ENCODE measurements around the gene MSRB3. TPM values are rescaled to one million over a fixed set of nuclear protein-coding genes. Genes with fewer than 3 reads are reported as not detected.
"Not testable (repeated sequence)": the region's sequence is repeated elsewhere in the genome, so short reads cannot be mapped to it uniquely, and the experiment has no call there.

MSRB3 gene
- total RNA-seq, 1 donor from 2014 or later: 130 TPM

DNA sequence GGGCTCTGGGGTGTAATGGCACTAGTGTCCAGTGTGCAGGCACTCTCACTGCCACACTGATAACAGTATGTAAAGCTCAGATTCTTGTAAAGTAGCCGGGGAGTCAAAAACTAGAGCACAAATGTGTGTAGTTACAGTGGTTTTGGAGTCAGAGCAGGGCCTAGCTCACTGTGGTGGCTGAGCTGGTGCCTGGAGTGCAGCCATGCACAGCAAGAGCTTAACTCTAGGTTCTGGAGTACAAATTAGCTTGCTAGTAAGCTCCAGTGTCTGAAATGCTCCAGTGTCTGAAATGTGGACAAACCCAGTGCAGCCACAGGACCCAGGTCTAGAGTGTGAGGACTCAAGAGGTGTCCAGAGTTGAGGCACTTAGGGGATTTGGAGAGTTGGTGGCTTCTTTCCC, 149.2 kb downstream of the MSRB3 start:
- intact Hi-C loops (cut with DNase I): no loop called here
- ATAC-seq (ENCODE audit: poor library complexity): no peak

DNA sequence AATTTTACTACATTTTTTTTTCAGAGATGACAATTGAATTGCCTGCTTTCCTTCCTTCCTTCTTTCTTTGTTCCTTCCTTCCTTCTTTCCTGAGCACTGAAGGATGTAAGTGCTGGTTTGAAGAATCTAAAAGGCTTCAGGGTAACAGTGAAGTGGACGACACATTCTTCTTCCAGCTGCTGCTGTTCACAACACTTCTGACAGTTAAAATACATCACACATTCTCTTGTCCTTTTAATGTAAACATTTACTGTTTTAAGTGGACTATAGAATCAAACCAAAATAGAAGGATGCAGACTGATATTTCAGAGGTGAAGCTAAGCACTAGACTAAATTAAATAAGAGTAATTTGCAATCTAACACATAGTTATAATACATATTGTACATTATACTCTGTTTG, 151.5 kb downstream of the MSRB3 start:
- intact Hi-C loops (cut with DNase I): no loop called here
- no peak for ATAC-seq (ENCODE audit: poor library complexity)

More for the DNA sequence above, 149.2 kb downstream of the MSRB3 start:
- no peak for DNase-seq

DNA sequence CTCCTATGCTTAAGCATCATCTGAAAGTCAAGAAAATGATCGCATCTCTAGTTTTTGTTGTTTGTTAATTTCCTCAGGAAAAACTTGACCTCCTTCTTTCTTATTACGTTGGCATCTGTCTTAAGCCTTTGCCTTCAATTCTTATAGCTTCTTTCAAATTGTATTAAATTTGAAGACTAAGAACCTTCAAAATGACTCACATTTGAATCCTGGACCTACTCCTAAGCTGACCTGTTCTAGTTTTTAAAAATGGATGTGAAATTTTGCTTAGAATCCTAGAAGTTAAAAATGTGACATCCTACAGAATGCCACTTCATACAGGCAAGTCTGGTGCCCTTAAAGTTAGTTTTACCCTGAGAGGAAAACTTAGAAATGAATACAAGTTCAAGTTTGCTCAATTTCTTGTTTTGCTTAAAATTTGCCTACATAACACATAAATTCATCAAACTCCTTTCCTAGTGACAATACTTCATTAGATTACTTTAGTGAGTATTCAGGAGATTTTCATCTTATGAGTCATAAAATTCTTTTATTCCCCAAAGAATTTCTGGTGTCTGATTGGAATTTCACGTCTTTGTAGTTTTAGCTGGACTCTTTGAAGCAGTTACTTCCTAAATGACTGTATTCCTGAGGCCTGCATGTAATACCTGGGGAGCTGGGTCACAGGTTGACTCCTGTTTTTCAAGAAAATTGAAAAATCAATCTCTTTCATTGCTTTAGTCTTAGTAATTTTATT, 152.3 kb downstream of the MSRB3 start:
- intact Hi-C loops (cut with DNase I): no loop called here
- no peak for ATAC-seq (ENCODE audit: poor library complexity)
- DNase-seq: no peak

More for the DNA sequence above, 151.5 kb downstream of the MSRB3 start:
- DNase-seq: no peak

DNA sequence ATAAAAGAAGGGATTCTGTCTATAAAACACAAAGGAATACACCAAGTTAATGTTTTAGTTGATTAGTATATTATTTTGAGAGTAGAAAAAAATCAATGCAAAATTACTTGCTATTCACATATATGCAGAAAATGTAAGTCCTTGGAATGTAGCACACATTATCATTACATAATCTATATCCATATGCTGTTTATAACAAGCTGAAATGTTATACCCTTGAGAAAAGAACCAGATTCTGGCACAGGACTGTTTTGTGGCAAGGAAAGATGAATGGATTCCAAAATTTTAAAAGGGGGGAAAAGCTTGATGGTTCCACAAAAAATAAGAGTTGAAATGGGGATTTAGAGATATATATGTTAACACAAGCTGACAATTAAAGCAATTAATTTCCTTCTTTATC, 153.6 kb downstream of the MSRB3 start:
- intact Hi-C loops (cut with DNase I): no loop called here
- DNase-seq: no peak
- ATAC-seq (ENCODE audit: poor library complexity): no peak

DNA sequence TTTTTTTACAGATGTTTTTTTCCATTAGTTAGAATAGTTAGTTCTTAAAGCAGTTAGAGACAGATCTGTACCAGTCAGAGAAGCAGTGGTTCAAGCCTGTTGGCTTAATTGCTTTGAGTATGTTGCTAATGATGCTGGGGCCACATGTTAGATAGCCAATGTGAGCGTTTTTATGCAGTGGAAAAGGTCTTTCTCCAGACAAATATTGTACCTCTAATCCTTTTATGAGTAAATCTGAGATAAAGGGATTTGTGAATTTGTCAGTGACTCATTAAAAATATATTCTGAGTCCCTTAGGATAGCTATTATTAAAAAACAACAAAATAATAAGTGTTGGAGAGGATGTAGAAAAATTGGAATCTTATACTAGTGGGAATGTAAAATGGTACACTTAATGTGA, 154.2 kb downstream of the MSRB3 start:
- ATAC-seq (ENCODE audit: poor library complexity) (no peak), DNase-seq (no peak)
- intact Hi-C loops (cut with DNase I): no loop called here

DNA sequence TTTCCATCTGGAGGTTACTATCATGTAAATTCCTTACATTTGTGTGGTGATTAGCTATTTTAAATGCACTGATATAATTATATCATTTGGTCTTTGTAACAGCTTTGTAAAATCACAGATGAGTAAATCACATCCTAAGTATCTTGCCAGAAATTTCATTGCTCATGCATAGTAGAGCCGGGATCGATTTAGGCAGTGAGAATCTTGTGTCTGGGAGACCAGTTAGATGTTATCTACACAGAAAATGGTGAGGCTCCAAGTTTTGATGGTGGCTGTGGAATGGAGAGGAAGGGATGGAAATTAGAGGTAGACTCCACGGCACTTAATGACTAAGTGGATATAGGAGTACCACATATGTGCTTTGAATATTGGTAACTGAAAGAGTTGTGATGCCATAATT, 156.3 kb downstream of the MSRB3 start:
- ATAC-seq (ENCODE audit: poor library complexity): no peak
- intact Hi-C loops (cut with DNase I): no loop called here

DNA sequence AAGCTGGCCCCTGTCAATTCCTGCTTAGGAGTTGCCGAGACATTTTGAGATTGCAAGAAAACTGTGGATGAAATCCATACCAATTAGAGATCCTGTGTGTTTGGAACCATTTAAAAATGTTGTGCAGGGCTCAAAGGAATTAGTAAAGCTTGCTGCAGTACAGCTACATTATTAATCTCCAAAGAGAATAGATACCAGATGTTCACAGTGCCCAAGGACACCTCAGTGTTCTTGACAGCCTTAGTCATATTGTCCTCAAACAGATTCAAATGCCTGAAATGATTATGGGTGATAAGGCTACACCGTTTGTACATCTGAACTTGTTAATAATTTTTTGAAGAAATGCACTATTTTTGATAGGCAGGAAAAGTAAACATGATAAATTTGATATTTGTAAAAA, 164.6 kb downstream of the MSRB3 start:
- ATAC-seq (ENCODE audit: poor library complexity): no peak
- DNase-seq: no peak
- intact Hi-C loops (cut with DNase I): no loop called here

More for the DNA sequence above, 156.3 kb downstream of the MSRB3 start:
- DNase-seq: no peak

DNA sequence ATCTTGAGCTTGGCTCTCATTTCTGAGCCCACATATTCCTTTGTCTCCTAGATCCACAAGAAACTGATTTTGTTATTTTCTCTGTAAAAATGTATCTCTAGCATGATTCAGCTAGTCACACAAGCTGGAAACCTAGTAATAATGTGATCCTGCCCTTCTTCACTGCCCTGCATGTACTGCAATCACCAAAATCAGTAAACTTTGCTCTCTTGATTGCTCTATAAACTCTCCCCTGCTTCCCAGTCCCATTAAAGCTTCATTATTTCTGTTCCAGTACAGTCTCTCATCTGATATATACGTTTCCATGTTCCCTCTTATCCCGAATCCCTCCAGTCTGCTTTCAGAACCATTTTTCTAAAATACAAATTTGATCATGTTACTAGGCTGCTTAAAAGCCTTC, 166.5 kb downstream of the MSRB3 start:
- DNase-seq: no peak
- intact Hi-C loops (cut with DNase I): no loop called here
- no peak for ATAC-seq (ENCODE audit: poor library complexity)

DNA sequence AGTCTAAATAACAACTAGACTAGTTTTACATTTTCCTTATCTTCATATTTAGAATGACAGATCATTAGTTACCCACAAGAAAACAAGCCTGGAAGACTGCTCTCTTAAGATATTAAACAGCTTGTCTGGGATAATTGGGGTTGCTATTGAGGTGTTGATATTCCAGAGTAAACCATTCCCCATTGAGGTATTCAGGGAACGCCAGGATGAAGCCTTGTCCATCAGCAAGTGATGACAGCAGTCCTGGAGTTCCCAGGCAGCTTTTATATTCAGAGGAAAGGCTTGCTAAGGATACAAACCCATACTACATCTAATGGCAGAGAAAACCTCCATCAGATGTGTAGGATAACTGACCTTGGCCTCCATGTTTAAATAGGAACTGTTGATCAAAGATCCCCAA, 168.4 kb downstream of the MSRB3 start:
- intact Hi-C loops (cut with DNase I): no loop called here
- DNase-seq (no peak), ATAC-seq (ENCODE audit: poor library complexity) (no peak)

DNA sequence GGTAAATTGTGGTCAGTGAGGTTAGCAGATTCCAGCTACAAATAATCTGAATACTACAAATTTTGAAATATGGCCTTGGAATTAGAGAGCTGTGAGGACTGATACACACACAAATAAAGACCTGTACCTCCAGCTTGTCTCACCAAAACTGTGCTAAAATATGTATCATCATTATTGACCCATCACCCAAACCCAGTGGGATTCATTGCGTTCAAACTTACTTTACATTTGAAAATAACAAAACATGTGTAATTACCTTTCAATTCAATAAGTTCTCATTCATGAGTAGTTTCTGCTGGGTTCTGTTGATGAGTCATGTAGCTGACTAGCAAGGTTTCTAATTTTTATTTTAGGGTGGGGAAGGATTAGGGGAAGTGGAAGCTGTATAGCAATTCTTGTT, 170.9 kb downstream of the MSRB3 start:
- DNase-seq (no peak), ATAC-seq (ENCODE audit: poor library complexity) (no peak)
- intact Hi-C loops (cut with DNase I): no loop called here

DNA sequence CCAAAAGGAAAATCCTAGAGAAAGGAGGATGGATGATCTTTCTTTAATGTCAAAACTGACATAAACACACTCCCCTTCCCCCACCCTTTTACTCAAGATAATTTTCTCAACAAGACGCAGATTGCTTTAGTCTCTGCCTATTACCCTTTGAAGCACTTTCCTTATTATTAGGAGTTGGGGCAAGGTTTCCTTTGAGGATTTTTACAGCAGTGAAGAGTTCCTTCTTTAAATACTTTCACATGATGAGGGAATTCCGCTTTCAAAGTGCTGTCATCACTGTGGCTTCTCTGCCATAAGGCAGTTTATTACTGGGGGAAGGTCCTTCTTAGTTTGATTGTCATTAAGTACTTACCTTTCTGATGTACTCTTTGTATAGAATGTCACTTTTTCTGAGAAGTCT, 172.1 kb downstream of the MSRB3 start:
- no peak for DNase-seq
- intact Hi-C loops (cut with DNase I): no loop called here
- ATAC-seq (ENCODE audit: poor library complexity): no peak

DNA sequence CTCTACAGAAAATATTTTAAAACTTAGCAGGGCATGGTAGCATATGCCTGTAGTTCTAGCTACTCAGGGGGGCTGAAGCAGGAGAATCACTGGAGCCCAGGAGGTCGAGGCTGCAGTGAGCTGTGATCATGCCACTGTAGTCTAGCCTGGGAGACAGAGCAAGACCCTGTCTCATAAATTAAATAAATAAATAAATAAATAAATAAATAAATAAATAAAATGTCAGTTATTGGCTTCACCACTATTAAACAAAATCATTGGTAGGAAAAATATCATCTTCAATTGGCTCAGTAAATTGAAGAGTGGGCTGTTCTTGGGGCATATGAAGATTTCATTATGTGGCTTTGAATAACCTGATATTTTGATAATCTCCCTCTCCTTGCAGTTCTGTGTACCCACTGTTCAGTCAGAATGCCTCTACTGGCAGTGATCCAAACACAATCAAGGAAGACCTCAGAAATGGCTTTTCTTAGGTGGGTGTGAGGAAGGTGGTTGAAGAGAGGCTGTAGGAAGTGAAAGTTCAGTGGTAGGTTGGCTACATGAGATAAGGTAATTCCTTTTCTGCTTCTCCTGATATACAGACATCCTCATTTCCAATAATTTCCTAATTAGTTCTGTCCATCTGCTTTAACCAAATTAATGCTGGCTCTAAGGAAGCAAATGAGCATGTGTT, 175.8 kb downstream of the MSRB3 start:
- intact Hi-C loops (cut with DNase I): no loop called here

DNA sequence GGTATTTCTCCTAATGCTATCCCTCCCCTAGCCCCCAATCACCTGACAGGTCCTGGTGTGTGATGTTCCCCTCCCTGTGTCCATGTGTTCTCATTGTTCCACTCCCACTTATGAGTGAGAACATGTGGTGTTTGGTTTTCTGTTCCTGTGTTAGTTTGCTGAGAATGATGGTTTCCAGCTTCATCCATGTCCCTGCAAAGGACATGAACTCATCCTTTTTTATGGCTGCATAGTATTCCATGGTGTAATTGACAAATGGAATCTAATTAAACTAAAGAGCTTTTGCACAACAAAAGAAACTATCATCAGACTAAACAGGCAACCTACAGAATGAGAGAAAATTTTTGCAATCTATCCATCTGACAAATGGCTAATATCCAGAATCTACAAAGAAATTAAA, 178.9 kb downstream of the MSRB3 start:
- ATAC-seq (ENCODE audit: poor library complexity); intact Hi-C loops (cut with DNase I); DNase-seq: not testable (repeated sequence)

More for the DNA sequence above, 175.8 kb downstream of the MSRB3 start:
- no peak for ATAC-seq (ENCODE audit: poor library complexity)
- DNase-seq: no peak

DNA sequence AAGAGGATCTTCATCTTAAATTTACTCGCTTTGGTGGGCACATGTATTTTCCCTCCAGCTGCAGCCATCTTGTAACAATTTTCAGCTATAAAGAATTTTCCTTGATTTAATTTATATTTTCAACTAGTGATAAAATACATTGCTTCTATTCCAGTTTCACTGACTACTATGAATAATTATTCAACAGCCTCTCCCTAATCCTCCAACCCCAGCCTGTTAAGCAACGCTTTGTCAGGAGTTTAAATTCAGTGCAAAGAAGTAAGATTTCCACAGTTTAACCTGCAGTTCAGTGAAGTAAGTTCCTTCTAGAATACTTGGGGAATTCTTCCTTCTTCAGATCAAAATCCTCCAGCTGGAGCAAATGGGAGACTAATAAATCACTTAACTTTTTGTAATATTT, 180.2 kb downstream of the MSRB3 start:
- DNase-seq (no peak), ATAC-seq (ENCODE audit: poor library complexity) (no peak)
- intact Hi-C loops (cut with DNase I): no loop called here

DNA sequence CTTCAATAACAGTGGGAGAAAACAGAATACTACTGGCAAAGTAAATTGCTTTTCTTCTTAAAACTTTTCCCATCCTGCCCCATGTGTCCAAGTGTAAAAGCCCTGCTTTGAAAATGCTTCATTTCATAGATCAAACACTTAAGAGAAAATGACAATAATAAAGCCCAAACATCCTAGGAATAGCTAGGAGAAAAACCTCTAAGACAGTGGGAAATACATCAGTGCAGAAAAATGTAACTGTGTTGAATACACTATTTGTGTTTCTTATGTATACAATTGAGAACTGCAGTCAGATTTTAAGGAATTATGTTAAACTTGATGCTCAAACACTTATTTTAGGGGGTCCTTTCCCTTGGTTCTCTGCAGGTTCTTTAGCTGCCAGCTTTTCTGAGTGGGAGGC, 181.1 kb downstream of the MSRB3 start:
- DNase-seq: no peak
- ATAC-seq (ENCODE audit: poor library complexity): no peak
- intact Hi-C loops (cut with DNase I): no loop called here

DNA sequence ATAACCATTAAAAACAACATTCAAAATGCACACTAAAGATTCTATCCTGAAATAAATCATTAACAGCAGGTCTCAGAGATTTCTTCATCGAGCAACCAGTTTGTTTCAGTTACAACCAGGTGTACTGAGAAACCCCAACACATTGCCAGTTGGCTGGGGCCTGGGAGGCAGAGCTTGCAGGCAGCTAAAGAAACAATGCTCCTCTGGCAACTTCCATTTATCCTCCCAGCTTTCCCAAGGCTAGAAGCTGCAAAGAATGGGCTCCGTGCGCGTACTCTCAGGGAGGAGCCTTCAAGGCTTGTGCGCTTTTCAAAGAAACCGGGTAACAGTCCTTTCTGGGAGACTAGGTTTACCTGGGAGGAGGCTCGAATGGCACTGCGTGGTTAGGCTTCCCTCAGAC, 181.6 kb downstream of the MSRB3 start:
- DNase-seq (no peak), ATAC-seq (ENCODE audit: poor library complexity) (no peak)
- intact Hi-C loops (cut with DNase I): no loop called here

DNA sequence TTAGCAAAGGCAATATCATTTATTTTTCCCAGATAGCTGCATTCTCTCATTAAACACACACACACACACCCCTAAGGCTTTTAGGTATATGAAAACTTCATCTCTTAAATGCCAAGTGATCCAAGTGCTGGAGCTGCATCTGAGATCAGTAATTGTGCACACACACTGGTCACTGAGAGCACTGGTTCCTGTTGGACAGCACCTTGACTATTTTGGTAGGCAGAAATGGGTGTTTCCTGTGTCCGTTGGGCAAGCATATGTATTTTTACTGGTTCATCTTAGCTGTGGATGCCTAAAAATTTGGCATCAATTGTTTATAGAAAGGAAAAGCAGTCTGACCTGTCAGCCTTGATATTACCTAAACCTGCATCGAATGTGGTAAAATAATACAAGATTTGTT, 182.5 kb downstream of the MSRB3 start:
- intact Hi-C loops (cut with DNase I): no loop called here
- DNase-seq: no peak
- ATAC-seq (ENCODE audit: poor library complexity): no peak

DNA sequence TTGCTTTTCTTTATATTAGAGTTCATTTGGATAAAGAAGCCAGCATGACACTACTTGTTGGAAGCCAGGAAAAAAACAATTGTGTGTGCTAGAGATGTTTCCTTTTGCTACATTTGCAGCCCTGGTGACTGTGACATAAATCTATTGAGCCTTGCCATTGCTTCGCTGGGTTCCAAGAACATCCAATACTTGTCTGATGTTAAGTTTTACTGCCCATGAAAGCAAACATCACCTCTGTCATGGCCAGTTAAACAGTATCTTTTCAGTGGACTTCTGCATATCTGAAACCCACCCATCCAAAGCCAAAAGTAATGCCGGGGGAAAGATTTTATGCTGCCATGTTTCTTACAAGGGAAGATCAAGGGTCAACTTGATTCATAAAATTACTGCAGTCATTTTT, 184.0 kb downstream of the MSRB3 start:
- intact Hi-C loops (cut with DNase I): no loop called here
- DNase-seq (no peak), ATAC-seq (ENCODE audit: poor library complexity) (no peak)

DNA sequence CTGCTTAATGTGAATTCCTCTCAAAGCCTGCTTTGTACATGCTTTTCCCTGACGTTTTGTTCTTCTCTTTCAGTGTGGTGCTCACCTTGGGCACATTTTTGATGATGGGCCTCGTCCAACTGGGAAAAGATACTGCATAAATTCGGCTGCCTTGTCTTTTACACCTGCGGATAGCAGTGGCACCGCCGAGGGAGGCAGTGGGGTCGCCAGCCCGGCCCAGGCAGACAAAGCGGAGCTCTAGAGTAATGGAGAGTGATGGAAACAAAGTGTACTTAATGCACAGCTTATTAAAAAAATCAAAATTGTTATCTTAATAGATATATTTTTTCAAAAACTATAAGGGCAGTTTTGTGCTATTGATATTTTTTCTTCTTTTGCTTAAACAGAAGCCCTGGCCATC, 184.6 kb downstream of the MSRB3 start:
- DNase-seq: no peak
- intact Hi-C loops (cut with DNase I): no loop called here
- no peak for ATAC-seq (ENCODE audit: poor library complexity)

DNA sequence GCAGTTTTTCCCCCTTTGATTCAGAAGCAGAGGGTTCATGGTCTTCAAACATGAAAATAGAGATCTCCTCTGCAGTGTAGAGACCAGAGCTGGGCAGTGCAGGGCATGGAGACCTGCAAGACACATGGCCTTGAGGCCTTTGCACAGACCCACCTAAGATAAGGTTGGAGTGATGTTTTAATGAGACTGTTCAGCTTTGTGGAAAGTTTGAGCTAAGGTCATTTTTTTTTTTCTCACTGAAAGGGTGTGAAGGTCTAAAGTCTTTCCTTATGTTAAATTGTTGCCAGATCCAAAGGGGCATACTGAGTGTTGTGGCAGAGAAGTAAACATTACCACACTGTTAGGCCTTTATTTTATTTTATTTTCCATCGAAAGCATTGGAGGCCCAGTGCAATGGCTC, 185.1 kb downstream of the MSRB3 start:
- ATAC-seq (ENCODE audit: poor library complexity): no peak

DNA sequence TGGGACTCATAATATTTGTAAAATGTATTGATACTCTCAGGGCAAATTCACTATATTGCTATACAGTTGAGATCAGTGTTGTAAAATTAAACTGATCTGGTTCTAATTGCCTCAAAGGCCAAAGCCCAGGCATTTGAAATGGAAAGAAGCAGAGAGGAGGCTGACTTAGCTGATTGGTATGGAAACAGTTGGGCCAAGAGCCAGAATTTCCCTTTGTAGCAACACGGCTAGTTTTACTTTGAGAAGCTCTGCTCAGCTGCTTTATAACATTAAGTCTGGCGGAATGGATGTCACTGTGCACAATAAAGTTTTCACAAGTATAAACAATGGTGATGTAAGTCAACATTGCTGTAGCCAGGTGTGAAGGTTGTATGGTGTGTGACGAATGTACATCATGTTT, 186.4 kb downstream of the MSRB3 start:
- intact Hi-C loops (cut with DNase I): no loop called here
- ATAC-seq (ENCODE audit: poor library complexity) (no peak), DNase-seq (no peak)

More for the DNA sequence above, 185.1 kb downstream of the MSRB3 start:
- intact Hi-C loops (cut with DNase I): no loop called here
- DNase-seq: no peak
